Activated naive CD8-positive, alpha-beta T cell treated with anti-CD3 and anti-CD28 coated beads for 36 hours (primary cell): Measurements from ENCODE around the gene CROCC2. TPM values are rescaled to one million over a fixed set of nuclear protein-coding genes. Genes with fewer than 3 reads are reported as not detected.

Experiments used
- DNase-seq: peaks from one replicate; pipeline ENCODE4 v3.0.0; 2021
- H3K27ac Mint-ChIP-seq: one replicate; pipeline ENCODE4 v1.8.0; 2022; ENCODE audit warnings: mild to moderate bottlenecking, moderate library complexity, mixed read lengths
- H3K27me3 Mint-ChIP-seq: one replicate; pipeline ENCODE4 v1.8.0; 2022; ENCODE audit warnings: mild to moderate bottlenecking, mixed read lengths
- H3K36me3 Mint-ChIP-seq: one replicate; pipeline ENCODE4 v1.8.0; 2021; ENCODE audit warnings: mild to moderate bottlenecking, mixed read lengths
- H3K4me1 Mint-ChIP-seq: one replicate; pipeline ENCODE4 v1.8.0; 2021; ENCODE audit warnings: mixed read lengths
- H3K4me3 Mint-ChIP-seq: one replicate; pipeline ENCODE4 v1.8.0; 2022; ENCODE audit warnings: mild to moderate bottlenecking, moderate library complexity, mixed read lengths
- H3K9me3 Mint-ChIP-seq: one replicate; pipeline ENCODE4 v1.8.0; 2022; ENCODE audit warnings: mixed read lengths
- total RNA-seq, 2 experiments: library from RNA; stranded (reverse); gene quantifications; one replicate each; pipeline ENCODE4 v1.2.3, GENCODE V29; 2021

Gene CROCC2
- total RNA-seq, 2 experiments from 2014 or later = not detected

- Mint-ChIP-seq H3K27me3 (no peaks in the 10 kb centered on the region), H3K4me1 (no peaks in the 10 kb centered on the region), H3K27ac (no peak overlapping the region), H3K36me3 (no peaks in the 10 kb centered on the region), H3K9me3 (no peaks in the 10 kb centered on the region), H3K4me3 (no peak overlapping the region)
- no peak for DNase-seq
Observed at GRCh38 chr2:240929364-240930095, 23.4 kb downstream of the CROCC2 start.

- no peaks in the 10 kb centered on the region for H3K36me3 Mint-ChIP-seq
- DNase-seq = no peak
Observed at GRCh38 chr2:240930096-240930630, 24.0 kb downstream of the CROCC2 start.

DNA sequence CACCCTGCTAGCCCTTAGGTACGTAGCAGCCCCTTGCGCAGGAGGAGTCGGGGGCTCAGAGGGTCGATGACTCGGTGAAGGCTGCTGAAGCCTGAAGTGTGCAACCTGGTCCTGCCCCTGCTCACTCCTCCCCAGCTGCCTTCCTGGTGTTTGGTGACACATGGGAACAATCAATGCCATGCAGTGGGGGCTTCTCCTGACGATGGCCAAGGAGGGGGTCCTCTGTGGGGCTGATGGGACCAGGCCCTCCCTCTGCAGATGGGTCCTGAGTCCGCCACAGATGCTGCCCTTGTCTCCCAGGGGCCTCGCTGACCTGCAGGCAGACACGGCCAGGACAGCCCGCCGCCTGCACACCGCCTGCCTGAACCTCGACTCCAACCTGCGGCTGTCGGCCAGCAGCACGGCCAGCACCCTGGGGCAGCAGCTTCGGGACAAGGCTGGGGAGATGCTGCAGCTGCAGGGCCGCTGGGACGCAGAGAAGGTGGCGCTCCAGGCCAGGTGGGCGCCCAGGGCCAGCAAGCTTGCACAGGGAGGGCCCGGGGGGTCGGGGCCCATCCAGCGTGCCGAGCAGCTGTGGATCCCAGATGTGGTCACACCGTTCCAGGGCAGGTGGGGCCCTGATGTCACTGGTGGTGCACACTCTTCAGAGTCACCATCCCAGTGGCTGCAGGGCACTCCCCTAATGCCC lies 24.6 kb downstream of the CROCC2 start:
- Mint-ChIP-seq H3K4me3 (no peak overlapping the region), H3K27me3 (no peaks in the 10 kb centered on the region), H3K4me1 (no peaks in the 10 kb centered on the region), H3K36me3 (no peaks in the 10 kb centered on the region), H3K27ac (no peak overlapping the region), H3K9me3 (no peaks in the 10 kb centered on the region)
- no peak for DNase-seq

More at GRCh38 chr2:240930096-240930630, 24.0 kb downstream of the CROCC2 start:
- Mint-ChIP-seq H3K9me3 (no peaks in the 10 kb centered on the region), H3K27me3 (no peaks in the 10 kb centered on the region), H3K27ac (no peak overlapping the region), H3K4me1 (no peaks in the 10 kb centered on the region), H3K4me3 (no peak overlapping the region)

- no peaks in the 10 kb centered on the region for H3K36me3 Mint-ChIP-seq
- no peaks in the 10 kb centered on the region for H3K4me1 Mint-ChIP-seq
- H3K27ac Mint-ChIP-seq = no peak overlapping the region
- no peak overlapping the region for H3K4me3 Mint-ChIP-seq
- H3K27me3 Mint-ChIP-seq = no peaks in the 10 kb centered on the region
- no peaks in the 10 kb centered on the region for H3K9me3 Mint-ChIP-seq
- no peak for DNase-seq
Observed at GRCh38 chr2:240931319-240931949, 25.3 kb downstream of the CROCC2 start.

GRCh38 chr2:240932001-240932723 lies 26.0 kb downstream of the CROCC2 start:
- Mint-ChIP-seq H3K9me3 (no peaks in the 10 kb centered on the region), H3K27ac (no peak overlapping the region), H3K36me3 (no peaks in the 10 kb centered on the region), H3K4me1 (no peaks in the 10 kb centered on the region), H3K4me3 (no peak overlapping the region), H3K27me3 (no peaks in the 10 kb centered on the region)
- DNase-seq = no peak

- H3K36me3 Mint-ChIP-seq = no peaks in the 10 kb centered on the region
- H3K27ac Mint-ChIP-seq = no peak overlapping the region
- no peaks in the 10 kb centered on the region for H3K27me3 Mint-ChIP-seq
- no peak overlapping the region for H3K4me3 Mint-ChIP-seq
- no peak for DNase-seq
- no peaks in the 10 kb centered on the region for H3K4me1 Mint-ChIP-seq
- H3K9me3 Mint-ChIP-seq = no peaks in the 10 kb centered on the region
Observed at GRCh38 chr2:240932724-240933047, 26.6 kb downstream of the CROCC2 start.

DNA sequence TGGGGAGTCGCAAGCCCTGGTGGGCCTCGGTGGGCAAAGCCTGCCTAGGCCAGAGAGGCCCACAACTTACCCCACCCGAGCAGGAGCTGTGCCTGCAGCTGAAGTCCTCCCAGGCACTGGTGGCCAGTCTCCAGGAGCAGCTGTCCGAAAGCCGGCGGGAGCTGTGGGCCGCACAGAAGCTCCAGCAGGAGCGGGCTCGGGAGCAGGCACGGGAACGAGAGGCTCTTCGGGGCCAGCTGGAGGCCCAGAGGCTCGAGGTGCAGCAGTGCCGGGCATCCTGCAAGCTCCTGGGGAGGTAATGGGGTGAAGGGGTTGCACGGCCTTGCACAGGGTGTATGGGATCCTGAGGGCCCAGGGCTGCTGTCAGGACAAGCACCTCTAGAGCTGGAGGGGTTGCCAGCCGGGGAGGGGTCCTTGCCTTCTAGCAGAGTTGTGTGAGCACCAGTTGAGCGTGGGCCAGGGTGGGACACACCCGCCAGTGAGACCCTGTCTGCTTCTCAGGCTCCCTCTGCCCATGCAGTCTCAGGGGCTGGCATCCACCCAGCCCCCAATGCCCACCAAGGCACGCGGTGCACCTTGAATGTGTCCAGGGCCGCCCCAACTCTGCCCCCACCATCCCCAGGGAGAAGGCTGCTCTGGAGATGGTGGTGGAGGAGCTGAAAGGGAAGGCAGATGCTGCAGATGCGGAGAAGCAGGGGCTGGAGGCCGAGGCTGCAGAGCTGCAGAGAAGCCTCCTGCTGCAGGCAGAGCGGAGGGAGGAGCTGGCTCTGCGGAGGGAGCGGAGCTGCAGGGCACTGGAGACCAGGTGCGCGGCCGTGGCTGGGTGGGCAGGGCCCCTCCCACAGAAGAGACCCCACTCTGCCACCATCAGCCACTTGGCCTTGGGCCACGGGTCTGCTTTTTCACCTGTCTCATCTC lies 27.2 kb downstream of the CROCC2 start:
- no peak overlapping the region for H3K27ac Mint-ChIP-seq
- no peaks in the 10 kb centered on the region for H3K27me3 Mint-ChIP-seq
- H3K4me1 Mint-ChIP-seq = no peaks in the 10 kb centered on the region
- no peak overlapping the region for H3K4me3 Mint-ChIP-seq
- no peaks in the 10 kb centered on the region for H3K36me3 Mint-ChIP-seq
- no peaks in the 10 kb centered on the region for H3K9me3 Mint-ChIP-seq
- no peak for DNase-seq

DNA sequence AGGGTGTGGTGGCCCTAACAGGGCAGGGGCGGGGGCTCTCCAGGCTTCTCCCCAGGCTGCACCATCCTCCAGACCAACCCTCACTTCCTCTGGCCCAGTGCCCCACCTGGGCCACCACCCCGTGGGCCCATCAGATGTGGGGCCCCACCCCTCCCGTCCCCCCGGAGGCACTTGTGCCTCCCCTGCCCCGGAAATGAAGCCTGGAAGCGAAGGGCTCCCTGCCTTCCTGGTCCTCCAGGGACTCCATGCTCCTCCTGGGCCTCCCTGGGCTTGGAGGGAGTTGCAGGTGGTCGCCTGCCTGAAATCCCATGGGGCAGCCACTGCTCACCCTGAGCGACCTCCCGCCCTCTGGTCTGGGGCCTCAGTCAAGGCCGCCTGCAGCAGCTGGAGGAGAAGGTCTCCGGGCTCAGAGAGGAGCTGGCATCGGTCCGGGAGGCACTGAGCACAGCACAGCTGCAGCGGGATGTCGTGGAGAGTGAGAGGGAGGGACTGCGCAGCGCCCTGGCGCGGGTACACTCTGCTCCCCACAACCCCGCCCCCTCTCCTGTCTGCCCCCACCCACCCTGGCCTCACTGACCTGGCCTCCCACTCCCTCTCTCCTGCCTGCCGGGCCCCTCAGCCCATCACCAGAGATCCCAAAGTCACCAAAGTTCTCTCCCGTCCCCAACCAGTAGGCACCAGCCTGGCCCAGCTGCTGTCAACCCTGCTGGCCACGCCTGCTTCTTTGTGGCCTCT lies 28.0 kb downstream of the CROCC2 start:
- Mint-ChIP-seq H3K36me3 (no peaks in the 10 kb centered on the region), H3K9me3 (no peaks in the 10 kb centered on the region), H3K27me3 (no peaks in the 10 kb centered on the region), H3K27ac (no peak overlapping the region), H3K4me3 (no peak overlapping the region), H3K4me1 (no peaks in the 10 kb centered on the region)
- DNase-seq = no peak

DNA sequence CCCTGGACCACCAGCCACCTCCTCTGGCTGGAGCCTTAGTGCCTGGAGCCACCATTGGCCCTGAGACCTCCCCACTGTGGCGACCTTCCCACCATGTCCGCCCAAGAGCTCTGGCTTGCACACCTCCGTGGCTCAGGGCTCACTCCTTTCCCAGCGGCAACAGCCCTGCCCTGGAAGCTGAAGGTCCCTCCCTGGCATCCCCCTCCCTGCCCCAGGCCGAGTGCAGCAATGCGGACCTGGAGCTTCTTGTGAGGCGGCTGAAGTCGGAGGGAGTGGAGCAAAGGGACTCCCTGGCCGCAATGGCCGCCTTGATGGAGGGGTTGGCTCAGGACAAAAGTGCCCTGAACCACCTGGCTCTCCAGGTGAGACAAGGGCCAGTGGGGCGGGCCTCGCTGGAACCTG lies 28.6 kb downstream of the CROCC2 start:
- Mint-ChIP-seq H3K4me1 (no peaks in the 10 kb centered on the region), H3K27ac (no peak overlapping the region), H3K4me3 (no peak overlapping the region), H3K36me3 (no peaks in the 10 kb centered on the region), H3K27me3 (no peaks in the 10 kb centered on the region), H3K9me3 (no peaks in the 10 kb centered on the region)
- DNase-seq = no peak

- DNase-seq = no peak
- Mint-ChIP-seq H3K4me1 (no peaks in the 10 kb centered on the region), H3K27me3 (no peaks in the 10 kb centered on the region), H3K27ac (no peak overlapping the region), H3K4me3 (no peak overlapping the region), H3K36me3 (no peaks in the 10 kb centered on the region), H3K9me3 (no peaks in the 10 kb centered on the region)
Observed at GRCh38 chr2:240935103-240935876, 29.2 kb downstream of the CROCC2 start.

DNA sequence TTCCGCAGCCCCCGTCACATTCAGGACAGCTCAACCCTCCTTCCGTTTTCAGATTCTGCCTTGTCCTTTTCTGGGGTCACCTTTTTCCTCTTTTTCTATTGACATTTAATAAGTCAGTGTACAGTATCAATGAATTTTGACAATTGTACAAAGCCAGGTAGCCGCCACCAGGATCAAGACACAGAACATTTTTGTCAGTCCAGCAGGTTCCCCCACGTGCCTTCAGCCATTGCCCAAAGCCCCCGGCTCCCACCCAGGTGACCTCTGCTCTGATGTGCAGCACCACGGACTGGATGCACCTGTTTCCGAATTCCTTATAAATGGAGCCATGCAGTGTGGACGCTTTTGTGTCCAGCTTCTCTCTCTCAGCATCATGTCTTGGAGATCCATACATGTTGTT lies 30.0 kb downstream of the CROCC2 start:
- Mint-ChIP-seq H3K36me3 (no peaks in the 10 kb centered on the region), H3K27ac (no peak overlapping the region), H3K9me3 (no peaks in the 10 kb centered on the region), H3K4me3 (no peak overlapping the region), H3K27me3 (no peaks in the 10 kb centered on the region), H3K4me1 (no peaks in the 10 kb centered on the region)
- DNase-seq = no peak

GRCh38 chr2:240946046-240946445 lies 39.9 kb downstream of the CROCC2 start:
- Mint-ChIP-seq H3K27me3 (no peaks in the 10 kb centered on the region), H3K36me3 (no peaks in the 10 kb centered on the region), H3K27ac (no peak overlapping the region), H3K4me1 (no peaks in the 10 kb centered on the region), H3K9me3 (no peaks in the 10 kb centered on the region), H3K4me3 (no peak overlapping the region)
- no peak for DNase-seq

GRCh38 chr2:240946654-240947053 lies 40.5 kb downstream of the CROCC2 start:
- Mint-ChIP-seq H3K27me3 (no peaks in the 10 kb centered on the region), H3K36me3 (no peaks in the 10 kb centered on the region), H3K4me3 (no peak overlapping the region), H3K9me3 (no peaks in the 10 kb centered on the region), H3K4me1 (no peaks in the 10 kb centered on the region), H3K27ac (no peak overlapping the region)
- no peak for DNase-seq
